Measurements from ENCODE around the gene ANGEL2.

GRCh38 chr1:213003256-213003655, 12.4 kb downstream of the ANGEL2 start:
- TF ChIP-seq CTCF (conservative IDR thresholded peaks at IDR 0.05; ENCODE audit: low read depth in 2 of 2), result no peak
- TF ChIP-seq REST (IDR thresholded peaks at IDR 0.05; ENCODE audit: unreplicated experiment), result no peak
- no peak for TF ChIP-seq EZH2 (IDR thresholded peaks at IDR 0.05; ENCODE audit: low read depth, unreplicated experiment)
- no peak for TF ChIP-seq POLR2AphosphoS5 (IDR thresholded peaks at IDR 0.05; ENCODE audit: low read depth)
- TF ChIP-seq CREB1 (CRISPR knock-in tag; IDR thresholded peaks at IDR 0.05; ENCODE audit: low read depth), result no peak
- TF ChIP-seq NANOG (IDR thresholded peaks at IDR 0.05; ENCODE audit: borderline replicate concordance), result no peak
